Endothelial cell of umbilical vein (primary cell): ENCODE data around the gene CNTNAP2.
"Not testable (repeated sequence)": the region's sequence is repeated elsewhere in the genome, so short reads cannot be mapped to it uniquely, and the experiment has no call there.

ENCODE experiments used
- MYC ChIP-seq: IDR thresholded peaks from one replicate; pipeline ENCODE4 v1.6.1; 2011; ENCODE audit warnings: mild to moderate bottlenecking, low read depth, low read length
- POLR2AphosphoS5 ChIP-seq: IDR thresholded peaks from 2 replicates; pipeline ENCODE4 v1.6.1; 2012; ENCODE audit warnings: low read depth, mild to moderate bottlenecking, control low read depth, low read length, moderate library complexity; ENCODE audit not compliant: insufficient read depth
- TF ChIP-seq, protein P1 (sequence below), 2 donors: IDR thresholded peaks; 1 replicate in 1 of 2; 2 replicates in 1 of 2; pipeline ENCODE4 v1.5.1; 2011; ENCODE audit warnings: low read length in 2 of 2, mild to moderate bottlenecking in 2 of 2, moderate library complexity in 2 of 2, control low read depth in 1 of 2, inconsistent platforms in 1 of 2, low read depth in 1 of 2; ENCODE audit not compliant: insufficient read depth in 1 of 2; ENCODE audit errors: extremely low read depth in 1 of 2

DNA sequence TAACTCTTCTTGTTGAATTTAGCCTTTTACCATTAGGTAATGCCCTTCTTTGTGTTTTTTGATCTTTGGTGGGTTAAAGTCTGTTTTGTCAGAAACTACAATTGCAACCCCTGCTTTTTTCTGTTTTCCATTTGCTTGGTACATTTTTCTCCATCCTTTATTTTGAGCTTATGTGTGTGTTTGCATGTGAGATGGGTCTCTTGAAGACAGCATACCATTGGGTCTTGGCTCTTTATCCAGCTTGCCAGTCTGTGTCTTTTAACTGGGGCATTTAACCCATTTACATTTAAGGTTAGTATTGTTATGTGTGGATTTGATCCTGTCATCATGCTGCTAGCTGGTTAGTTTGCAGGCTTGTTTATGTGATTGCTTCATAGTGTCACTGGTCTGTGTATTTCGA, 997.9 kb downstream of the CNTNAP2 start:
- TF ChIP-seq POLR2AphosphoS5, MYC: not testable (repeated sequence)
- TF ChIP-seq, protein P1, sequence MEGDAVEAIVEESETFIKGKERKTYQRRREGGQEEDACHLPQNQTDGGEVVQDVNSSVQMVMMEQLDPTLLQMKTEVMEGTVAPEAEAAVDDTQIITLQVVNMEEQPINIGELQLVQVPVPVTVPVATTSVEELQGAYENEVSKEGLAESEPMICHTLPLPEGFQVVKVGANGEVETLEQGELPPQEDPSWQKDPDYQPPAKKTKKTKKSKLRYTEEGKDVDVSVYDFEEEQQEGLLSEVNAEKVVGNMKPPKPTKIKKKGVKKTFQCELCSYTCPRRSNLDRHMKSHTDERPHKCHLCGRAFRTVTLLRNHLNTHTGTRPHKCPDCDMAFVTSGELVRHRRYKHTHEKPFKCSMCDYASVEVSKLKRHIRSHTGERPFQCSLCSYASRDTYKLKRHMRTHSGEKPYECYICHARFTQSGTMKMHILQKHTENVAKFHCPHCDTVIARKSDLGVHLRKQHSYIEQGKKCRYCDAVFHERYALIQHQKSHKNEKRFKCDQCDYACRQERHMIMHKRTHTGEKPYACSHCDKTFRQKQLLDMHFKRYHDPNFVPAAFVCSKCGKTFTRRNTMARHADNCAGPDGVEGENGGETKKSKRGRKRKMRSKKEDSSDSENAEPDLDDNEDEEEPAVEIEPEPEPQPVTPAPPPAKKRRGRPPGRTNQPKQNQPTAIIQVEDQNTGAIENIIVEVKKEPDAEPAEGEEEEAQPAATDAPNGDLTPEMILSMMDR (IDR thresholded peaks at IDR 0.05; ENCODE audit: extremely low read depth in 1 of 2, insufficient read depth in 1 of 2, low read depth in 1 of 2, low read length in 2 of 2), result not testable (repeated sequence)
